H9 (cell line): ENCODE measurements around the gene KRT32. TPM values are rescaled to one million over a fixed set of nuclear protein-coding genes. Genes with fewer than 3 reads are reported as not detected.
A peak's percentile ranks its signal among the peaks of the same experiment; 100 is the strongest.

ENCODE experiments used
- DNase-seq: peaks from one replicate; pipeline ENCODE4 v3.0.0-alpha.2; 2017
- H2AFZ ChIP-seq: one replicate; pipeline ENCODE4 v1.6.1; 2013; ENCODE audit warnings: mild to moderate bottlenecking, low read length, control low read depth, moderate library complexity
- H2AK5ac ChIP-seq: 2 replicates; pipeline ENCODE4 v1.6.1; 2013; ENCODE audit warnings: low read length, control low read depth, mixed read lengths; ENCODE audit not compliant: insufficient read length
- H2BK120ac ChIP-seq: one replicate; pipeline ENCODE4 v1.6.1; 2013; ENCODE audit warnings: low read depth, mild to moderate bottlenecking, low read length, control low read depth, inconsistent platforms; ENCODE audit not compliant: poor library complexity, severe bottlenecking
- H2BK12ac ChIP-seq: 2 replicates; pipeline ENCODE4 v1.6.1; 2013; ENCODE audit warnings: low read length, control low read depth, mixed read lengths, low read depth; ENCODE audit not compliant: insufficient read length
- H2BK15ac ChIP-seq: 2 replicates; pipeline ENCODE4 v1.6.1; 2013; ENCODE audit warnings: low read depth, low read length, control low read depth
- H2BK20ac ChIP-seq: one replicate; pipeline ENCODE4 v1.6.1; 2013; ENCODE audit warnings: low read depth, mild to moderate bottlenecking, low read length, control low read depth, inconsistent platforms; ENCODE audit not compliant: poor library complexity, severe bottlenecking
- H2BK5ac ChIP-seq: 2 replicates; pipeline ENCODE4 v1.6.1; 2013; ENCODE audit warnings: low read length, control low read depth, mixed read lengths; ENCODE audit not compliant: insufficient read length
- H3K14ac ChIP-seq: 2 replicates; pipeline ENCODE4 v1.6.1; 2013; ENCODE audit warnings: low read length, control low read depth; ENCODE audit not compliant: insufficient read depth
- H3K18ac ChIP-seq: 2 replicates; pipeline ENCODE4 v1.6.1; 2013; ENCODE audit warnings: low read depth, mild to moderate bottlenecking, mixed read lengths, low read length, control low read depth; ENCODE audit not compliant: insufficient read length
- H3K23ac ChIP-seq: 2 replicates; pipeline ENCODE4 v1.6.1; 2013; ENCODE audit warnings: low read length, control low read depth, mixed read lengths, low read depth; ENCODE audit not compliant: insufficient read length
- H3K23me2 ChIP-seq: 2 replicates; pipeline ENCODE4 v1.6.1; 2013; ENCODE audit warnings: low read depth, mild to moderate bottlenecking, mixed read lengths, low read length, control low read depth; ENCODE audit not compliant: insufficient read length, poor library complexity, severe bottlenecking
- H3K27ac ChIP-seq: 2 replicates; pipeline ENCODE4 v1.5.1; 2013; ENCODE audit warnings: low read length, control low read depth, mixed read lengths, low read depth; ENCODE audit not compliant: insufficient read length
- H3K27me3 ChIP-seq: 2 replicates; pipeline ENCODE4 v1.6.1; 2013; ENCODE audit warnings: low read length, control low read depth, inconsistent platforms; ENCODE audit not compliant: insufficient read depth
- H3K4ac ChIP-seq: 2 replicates; pipeline ENCODE4 v1.6.1; 2013; ENCODE audit warnings: low read depth, mild to moderate bottlenecking, control low read depth, inconsistent platforms, low read length, moderate library complexity
- H3K4me1 ChIP-seq: 2 replicates; pipeline ENCODE4 v1.6.1; 2013; ENCODE audit warnings: low read length, control low read depth, inconsistent platforms; ENCODE audit not compliant: insufficient read depth
- H3K4me2 ChIP-seq: 2 replicates; pipeline ENCODE4 v1.6.1; 2013; ENCODE audit warnings: low read length, control low read depth, mixed read lengths; ENCODE audit not compliant: insufficient read length, insufficient read depth
- H3K56ac ChIP-seq: 2 replicates; pipeline ENCODE4 v1.6.1; 2013; ENCODE audit warnings: low read depth, mild to moderate bottlenecking, mixed read lengths, low read length, control low read depth; ENCODE audit not compliant: insufficient read length
- H3K79me1 ChIP-seq: 2 replicates; pipeline ENCODE4 v1.6.1; 2013; ENCODE audit warnings: low read depth, mild to moderate bottlenecking, moderate library complexity, low read length, control low read depth, inconsistent platforms; ENCODE audit not compliant: insufficient read depth, poor library complexity, severe bottlenecking
- H3K79me2 ChIP-seq: 2 replicates; pipeline ENCODE4 v1.6.1; 2013; ENCODE audit warnings: low read length, control low read depth, inconsistent platforms; ENCODE audit not compliant: insufficient read depth
- H3K9ac ChIP-seq: 2 replicates; pipeline ENCODE4 v1.6.1; 2013; ENCODE audit warnings: low read length, control low read depth, mixed read lengths; ENCODE audit not compliant: insufficient read length; ENCODE audit errors: extremely low read depth
- H3K9me3 ChIP-seq: one replicate; pipeline ENCODE4 v1.6.1; 2013; ENCODE audit warnings: low read depth, low read length, inconsistent platforms; ENCODE audit not compliant: control insufficient read depth
- H3T11ph ChIP-seq: one replicate; pipeline ENCODE4 v1.6.1; 2013; ENCODE audit warnings: mild to moderate bottlenecking, low read length, control low read depth, inconsistent platforms
- H4K20me1 ChIP-seq: one replicate; pipeline ENCODE4 v1.6.1; 2013; ENCODE audit not compliant: control insufficient read depth, insufficient read length, insufficient read depth
- H4K5ac ChIP-seq: 2 replicates; pipeline ENCODE4 v1.6.1; 2013; ENCODE audit warnings: low read depth, mild to moderate bottlenecking, mixed read lengths, low read length, control low read depth; ENCODE audit not compliant: insufficient read length
- H4K8ac ChIP-seq: replicated peaks from 2 replicates; pipeline ENCODE4 v1.6.1; 2013; ENCODE audit warnings: low read length, control low read depth, mixed read lengths, low read depth; ENCODE audit not compliant: insufficient read length
- H4K91ac ChIP-seq: 2 replicates; pipeline ENCODE4 v1.6.1; 2013; ENCODE audit warnings: low read depth, mild to moderate bottlenecking, moderate library complexity, mixed read lengths, low read length, control low read depth; ENCODE audit not compliant: insufficient read length
- H3K27ac Mint-ChIP-seq, 3 experiments: 2 replicates in 2 of 3; 3 replicates in 1 of 3; pipeline ENCODE4 v1.8.0; 2020 to 2021; ENCODE audit warnings: mixed read lengths in 3 of 3, mild to moderate bottlenecking in 1 of 3, moderate library complexity in 1 of 3
- H3K27me3 Mint-ChIP-seq: 2 replicates; pipeline ENCODE4 v1.8.0; 2021; ENCODE audit warnings: low read depth, mild to moderate bottlenecking, moderate library complexity, mixed read lengths
- H3K36me3 Mint-ChIP-seq, 3 experiments: 2 replicates in 2 of 3; 3 replicates in 1 of 3; pipeline ENCODE4 v1.8.0; 2020 to 2021; ENCODE audit warnings: low read depth in 3 of 3, mixed read lengths in 3 of 3; ENCODE audit not compliant: insufficient read depth in 1 of 3
- H3K4me1 Mint-ChIP-seq, 2 experiments: 2 replicates each; pipeline ENCODE4 v1.8.0; 2020; ENCODE audit warnings: mixed read lengths in 2 of 2
- H3K4me3 Mint-ChIP-seq, 2 experiments: 2 replicates in 1 of 2; 3 replicates in 1 of 2; pipeline ENCODE4 v1.8.0; 2020 to 2021; ENCODE audit warnings: mild to moderate bottlenecking in 2 of 2, mixed read lengths in 2 of 2, moderate library complexity in 1 of 2
- H3K9me3 Mint-ChIP-seq, 2 experiments: 2 replicates in 1 of 2; 3 replicates in 1 of 2; pipeline ENCODE4 v1.8.0; 2020; ENCODE audit warnings: mild to moderate bottlenecking in 2 of 2, mixed read lengths in 2 of 2, moderate library complexity in 1 of 2
- CTCF ChIP-seq: fragments of 200-600 bp; sonication (generic); conservative IDR thresholded peaks from 3 replicates; pipeline ENCODE4 v1.8.0; 2021; ENCODE audit warnings: antibody characterized with exemption, mild to moderate bottlenecking
- WGBS: extraction: QIAGEN DNeasy Blood & Tissue Kit; methylation state at CpG from one replicate; pipeline ENCODE4 v1.1.7; 2013; ENCODE audit warnings: missing lambda C conversion rate, low lambda C conversion rate, mixed read lengths; ENCODE audit not compliant: insufficient read length; ENCODE audit errors: extremely low coverage; 5-methylcytosine and 5-hydroxymethylcytosine counted together
- total RNA-seq: library from RNA; stranded (reverse); gene quantifications from 2 replicates; pipeline ENCODE4 v1.2.1, GENCODE V29; 2021

KRT32 gene
- total RNA-seq, 1 experiment from 2014 or later: not detected

GRCh38 chr17:41503202-41503601, 36.0 kb upstream of the KRT32 start:
- Mint-ChIP-seq H3K36me3 (no peaks in the 10 kb centered on the region), H3K4me1 (peaks cover 30 to 32% of the 10 kb centered on the region in 2 experiments), H3K9me3 (no peaks in the 10 kb centered on the region), H3K27ac (no peak overlapping the region), H3K4me3 (peak overlapping the region in 1 of 2 experiments; percentile 4; a peak in 1 of 5 replicates), H3K27me3 (peaks cover 4% of the 10 kb centered on the region)
- H2BK120ac ChIP-seq: no peak overlapping the region
- no peaks in the 10 kb centered on the region for H3K79me2 ChIP-seq
- H3K56ac ChIP-seq: no peak overlapping the region
- H2BK12ac ChIP-seq: no peak overlapping the region
- H2AK5ac ChIP-seq: no peak overlapping the region
- no peak overlapping the region for H2BK20ac ChIP-seq
- H3K27ac ChIP-seq: no peak overlapping the region
- no peak overlapping the region for H4K91ac ChIP-seq
- H3T11ph ChIP-seq: no peak overlapping the region
- H3K4me2 ChIP-seq: no peak overlapping the region
- H3K14ac ChIP-seq: no peak overlapping the region
- no peaks in the 10 kb centered on the region for H4K20me1 ChIP-seq
- WGBS: no CpG with 5 or more reads among the region's 9 CpGs
- no peak overlapping the region for H2BK15ac ChIP-seq
- H3K4me1 ChIP-seq: peaks cover 3% of the 10 kb centered on the region; the same call in 1 of the 2 replicates
- H3K23ac ChIP-seq: no peak overlapping the region
- no peak for DNase-seq
- H3K27me3 ChIP-seq: no peaks in the 10 kb centered on the region
- no peak overlapping the region for H2BK5ac ChIP-seq
- H3K18ac ChIP-seq: no peak overlapping the region
- H4K5ac ChIP-seq: no peak overlapping the region
- H4K8ac ChIP-seq: no peak overlapping the region
- no peak overlapping the region for H3K4ac ChIP-seq
- no peaks in the 10 kb centered on the region for H3K79me1 ChIP-seq
- no peaks in the 10 kb centered on the region for H3K9me3 ChIP-seq
- no peak overlapping the region for H2AFZ ChIP-seq
- no peaks in the 10 kb centered on the region for H3K23me2 ChIP-seq
- no peak for TF ChIP-seq CTCF
- H3K9ac ChIP-seq: no peak overlapping the region
